ENCODE results near the gene ALS2CL.

GRCh38 chr3:46679681-46680080 lies 13.8 kb downstream of the ALS2CL start:
- no peak for TF ChIP-seq POLR2A (IDR thresholded peaks at IDR 0.05; ENCODE audit: low read depth, low read length)
- TF ChIP-seq EZH2 (IDR thresholded peaks at IDR 0.05; ENCODE audit: borderline replicate concordance, low read depth, low read length, severe bottlenecking), result no peak

All from endothelial cell of umbilical vein (primary cell).